ENCODE data around the gene AIFM3. TPM values are rescaled to one million over a fixed set of nuclear protein-coding genes. Genes with fewer than 3 reads are reported as not detected.

Gene AIFM3
- total and polyA plus RNA-seq, 2 experiments from 2014 or later, result 0.45 to 1.5 TPM

GRCh38 chr22:20933910-20934309 is 33.1 kb upstream of the AIFM3 start:
- Histone ChIP-seq H4K20me1 (replicated peaks; ENCODE audit: insufficient read depth) (peaks cover 94% of the 10 kb centered on the region), H3K4me3 (no peak overlapping the region), H2AFZ (no peak overlapping the region), H3K79me2 (replicated peaks; ENCODE audit: insufficient read depth) (peaks cover 100% of the 10 kb centered on the region), H3K27me3 (ENCODE audit: insufficient read depth) (no peaks in the 10 kb centered on the region), H3K36me3 (ENCODE audit: insufficient read depth) (peaks cover 25% of the 10 kb centered on the region), H3K4me1 (ENCODE audit: insufficient read depth) (peaks cover 7% of the 10 kb centered on the region), H3F3A (replicated peaks; ENCODE audit: low read depth) (0 out of 2 replicates have a peak, but pooled peaks cover 3% of the 10 kb centered on the region), H3K9me2 (ENCODE audit: insufficient read depth) (peaks cover 2% of the 10 kb centered on the region; the same call in 1 of the 2 replicates), H3K4me2 (no peak overlapping the region), H3K27ac (ENCODE audit: low read depth) (no peak overlapping the region)
- DNase-seq (ENCODE audit: low spot score) (no peak), ATAC-seq (no peak)
- Mint-ChIP-seq H3K4me3 (no peak overlapping the region), H3K4me1 (peaks cover 4% of the 10 kb centered on the region; the same call in 2 of the 3 replicates), H3K36me3 (ENCODE audit: low read depth) (peaks cover 51% of the 10 kb centered on the region), H3K27ac (no peak overlapping the region), H3K9me3 (no peaks in the 10 kb centered on the region), H3K27me3 (ENCODE audit: insufficient read depth, low read depth, poor library complexity) (peaks cover 5% of the 10 kb centered on the region)
- TF ChIP-seq, protein P1, sequence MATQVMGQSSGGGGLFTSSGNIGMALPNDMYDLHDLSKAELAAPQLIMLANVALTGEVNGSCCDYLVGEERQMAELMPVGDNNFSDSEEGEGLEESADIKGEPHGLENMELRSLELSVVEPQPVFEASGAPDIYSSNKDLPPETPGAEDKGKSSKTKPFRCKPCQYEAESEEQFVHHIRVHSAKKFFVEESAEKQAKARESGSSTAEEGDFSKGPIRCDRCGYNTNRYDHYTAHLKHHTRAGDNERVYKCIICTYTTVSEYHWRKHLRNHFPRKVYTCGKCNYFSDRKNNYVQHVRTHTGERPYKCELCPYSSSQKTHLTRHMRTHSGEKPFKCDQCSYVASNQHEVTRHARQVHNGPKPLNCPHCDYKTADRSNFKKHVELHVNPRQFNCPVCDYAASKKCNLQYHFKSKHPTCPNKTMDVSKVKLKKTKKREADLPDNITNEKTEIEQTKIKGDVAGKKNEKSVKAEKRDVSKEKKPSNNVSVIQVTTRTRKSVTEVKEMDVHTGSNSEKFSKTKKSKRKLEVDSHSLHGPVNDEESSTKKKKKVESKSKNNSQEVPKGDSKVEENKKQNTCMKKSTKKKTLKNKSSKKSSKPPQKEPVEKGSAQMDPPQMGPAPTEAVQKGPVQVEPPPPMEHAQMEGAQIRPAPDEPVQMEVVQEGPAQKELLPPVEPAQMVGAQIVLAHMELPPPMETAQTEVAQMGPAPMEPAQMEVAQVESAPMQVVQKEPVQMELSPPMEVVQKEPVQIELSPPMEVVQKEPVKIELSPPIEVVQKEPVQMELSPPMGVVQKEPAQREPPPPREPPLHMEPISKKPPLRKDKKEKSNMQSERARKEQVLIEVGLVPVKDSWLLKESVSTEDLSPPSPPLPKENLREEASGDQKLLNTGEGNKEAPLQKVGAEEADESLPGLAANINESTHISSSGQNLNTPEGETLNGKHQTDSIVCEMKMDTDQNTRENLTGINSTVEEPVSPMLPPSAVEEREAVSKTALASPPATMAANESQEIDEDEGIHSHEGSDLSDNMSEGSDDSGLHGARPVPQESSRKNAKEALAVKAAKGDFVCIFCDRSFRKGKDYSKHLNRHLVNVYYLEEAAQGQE (IDR thresholded peaks at IDR 0.05; ENCODE audit: unreplicated experiment), result no peak
- TF ChIP-seq ETS1 (IDR thresholded peaks at IDR 0.05) (no peak), EZH2phosphoT487 (IDR thresholded peaks at IDR 0.05; ENCODE audit: unreplicated experiment) (no peak), NANOG (IDR thresholded peaks at IDR 0.05; ENCODE audit: borderline replicate concordance) (no peak), STAT1 (IDR thresholded peaks at IDR 0.05; ENCODE audit: unreplicated experiment) (no peak), POLR2AphosphoS5 (IDR thresholded peaks at IDR 0.05; ENCODE audit: low read depth) (no peak), JUNB (IDR thresholded peaks at IDR 0.05; ENCODE audit: unreplicated experiment) (no peak), ZNF114 (CRISPR knock-in tag; IDR thresholded peaks at IDR 0.05) (no peak), EZH2 (IDR thresholded peaks at IDR 0.05; ENCODE audit: low read depth, unreplicated experiment) (no peak), ZNF462 (CRISPR knock-in tag; IDR thresholded peaks at IDR 0.05) (no peak), ZNF331 (CRISPR knock-in tag; IDR thresholded peaks at IDR 0.05; ENCODE audit: low read depth) (no peak), CREB1 (CRISPR knock-in tag; IDR thresholded peaks at IDR 0.05; ENCODE audit: low read depth) (no peak)
- TF ChIP-seq, protein P2, sequence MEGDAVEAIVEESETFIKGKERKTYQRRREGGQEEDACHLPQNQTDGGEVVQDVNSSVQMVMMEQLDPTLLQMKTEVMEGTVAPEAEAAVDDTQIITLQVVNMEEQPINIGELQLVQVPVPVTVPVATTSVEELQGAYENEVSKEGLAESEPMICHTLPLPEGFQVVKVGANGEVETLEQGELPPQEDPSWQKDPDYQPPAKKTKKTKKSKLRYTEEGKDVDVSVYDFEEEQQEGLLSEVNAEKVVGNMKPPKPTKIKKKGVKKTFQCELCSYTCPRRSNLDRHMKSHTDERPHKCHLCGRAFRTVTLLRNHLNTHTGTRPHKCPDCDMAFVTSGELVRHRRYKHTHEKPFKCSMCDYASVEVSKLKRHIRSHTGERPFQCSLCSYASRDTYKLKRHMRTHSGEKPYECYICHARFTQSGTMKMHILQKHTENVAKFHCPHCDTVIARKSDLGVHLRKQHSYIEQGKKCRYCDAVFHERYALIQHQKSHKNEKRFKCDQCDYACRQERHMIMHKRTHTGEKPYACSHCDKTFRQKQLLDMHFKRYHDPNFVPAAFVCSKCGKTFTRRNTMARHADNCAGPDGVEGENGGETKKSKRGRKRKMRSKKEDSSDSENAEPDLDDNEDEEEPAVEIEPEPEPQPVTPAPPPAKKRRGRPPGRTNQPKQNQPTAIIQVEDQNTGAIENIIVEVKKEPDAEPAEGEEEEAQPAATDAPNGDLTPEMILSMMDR (conservative IDR thresholded peaks at IDR 0.05; ENCODE audit: low read depth in 2 of 2), result no peak
